Inferior parietal cortex (tissue), 1 donor: ENCODE data around the gene PML.

Source experiments
- DNase-seq: peaks from one replicate; pipeline ENCODE4 v3.0.0-alpha.2; 2016; ENCODE audit errors: extremely low spot score

PML gene

DNA sequence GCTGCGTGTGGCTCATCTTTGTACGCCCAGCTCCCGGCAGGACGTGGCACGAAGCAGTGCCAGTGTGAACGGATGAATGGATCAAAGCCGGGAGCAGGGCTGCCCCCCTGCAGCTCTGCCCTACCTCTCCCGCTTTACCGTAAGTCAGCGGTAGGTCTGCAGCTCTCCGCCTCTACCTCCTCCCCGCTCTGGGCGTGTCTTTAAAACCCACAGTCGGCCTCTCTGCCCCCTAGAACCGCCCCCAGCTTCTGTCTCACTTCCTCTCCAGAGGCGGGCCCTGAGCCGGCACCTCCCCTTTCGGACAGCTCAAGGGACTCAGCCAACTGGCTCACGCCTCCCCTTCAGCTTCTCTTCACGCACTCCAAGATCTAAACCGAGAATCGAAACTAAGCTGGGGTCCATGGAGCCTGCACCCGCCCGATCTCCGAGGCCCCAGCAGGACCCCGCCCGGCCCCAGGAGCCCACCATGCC, at the start of gene PML:
PML (plus strand) TSS at position 304 of the 471 bp plus-strand sequence; CDS start at position 401, 97 bp downstream.
- DNase-seq: peak; percentile 92

GRCh38 chr15:73945130-73945508, 49.4 kb upstream of the PML start:
- no peak for DNase-seq

DNA sequence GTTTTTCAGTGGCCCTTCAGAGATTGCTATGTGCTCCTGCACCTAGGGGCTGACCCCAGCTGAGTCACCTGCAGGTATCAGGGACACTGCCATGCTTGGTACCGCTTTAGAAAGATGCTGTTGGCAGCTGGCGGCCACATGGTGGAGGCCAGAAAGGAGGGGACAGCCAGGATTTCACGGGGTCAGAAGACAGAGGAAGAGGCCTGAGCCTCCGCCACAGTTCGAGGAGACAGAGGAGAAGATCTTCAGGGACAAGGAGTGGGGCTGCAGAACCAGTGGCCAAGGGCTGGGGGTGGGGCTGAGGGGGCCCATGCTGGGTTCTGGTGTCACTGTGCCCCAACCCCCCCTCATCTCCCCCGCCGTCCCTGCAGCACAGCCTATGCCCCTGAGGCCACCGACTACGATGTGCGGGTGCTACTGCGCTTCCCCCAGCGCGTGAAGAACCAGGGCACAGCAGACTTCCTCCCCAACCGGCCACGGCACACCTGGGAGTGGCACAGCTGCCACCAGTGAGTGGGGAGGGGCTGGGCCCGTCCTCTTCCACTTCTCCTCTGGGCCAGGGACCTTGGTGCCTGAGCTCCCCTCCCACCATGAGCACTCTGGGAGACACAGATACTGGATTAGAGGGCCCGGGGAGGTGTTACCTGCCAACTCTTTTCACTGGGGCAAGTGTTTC, 48.3 kb upstream of the PML start:
- DNase-seq: no peak

DNA sequence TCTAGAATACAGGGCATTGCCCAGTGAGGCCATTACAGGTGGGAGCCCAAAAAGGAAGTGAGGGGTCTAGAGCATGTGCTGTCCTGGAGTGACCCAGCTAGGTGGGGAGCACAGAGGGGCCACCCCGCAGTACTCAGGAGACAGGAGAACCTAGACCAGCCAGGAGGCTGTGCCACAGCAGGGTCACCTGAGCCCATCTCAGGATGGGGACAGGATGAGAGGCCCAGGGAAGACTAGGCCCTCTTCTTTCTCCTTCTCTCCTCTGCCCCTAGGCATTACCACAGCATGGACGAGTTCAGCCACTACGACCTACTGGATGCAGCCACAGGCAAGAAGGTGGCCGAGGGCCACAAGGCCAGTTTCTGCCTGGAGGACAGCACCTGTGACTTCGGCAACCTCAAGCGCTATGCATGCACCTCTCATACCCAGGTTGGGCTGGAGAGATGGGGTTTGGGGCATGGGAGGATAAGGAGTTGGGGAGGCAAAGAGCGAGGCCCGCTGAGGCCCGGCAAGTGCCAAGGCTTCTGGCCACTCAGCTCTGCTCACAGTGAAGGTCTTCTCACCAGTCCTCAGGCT, 47.6 kb upstream of the PML start:
- DNase-seq: no peak

- DNase-seq: no peak
Observed at GRCh38 chr15:73947651-73948050, 46.9 kb upstream of the PML start.

GRCh38 chr15:73948396-73948795, 46.1 kb upstream of the PML start:
- DNase-seq: no peak

- no peak for DNase-seq
Observed at GRCh38 chr15:73948982-73949381, 45.5 kb upstream of the PML start.

- no peak for DNase-seq
Observed at GRCh38 chr15:73949496-73949895, 45.0 kb upstream of the PML start.

- no peak for DNase-seq
Observed at GRCh38 chr15:73950479-73950830, 44.1 kb upstream of the PML start.

- DNase-seq: peak; percentile 80
Observed at GRCh38 chr15:73950831-73951561, 43.5 kb upstream of the PML start.

DNA sequence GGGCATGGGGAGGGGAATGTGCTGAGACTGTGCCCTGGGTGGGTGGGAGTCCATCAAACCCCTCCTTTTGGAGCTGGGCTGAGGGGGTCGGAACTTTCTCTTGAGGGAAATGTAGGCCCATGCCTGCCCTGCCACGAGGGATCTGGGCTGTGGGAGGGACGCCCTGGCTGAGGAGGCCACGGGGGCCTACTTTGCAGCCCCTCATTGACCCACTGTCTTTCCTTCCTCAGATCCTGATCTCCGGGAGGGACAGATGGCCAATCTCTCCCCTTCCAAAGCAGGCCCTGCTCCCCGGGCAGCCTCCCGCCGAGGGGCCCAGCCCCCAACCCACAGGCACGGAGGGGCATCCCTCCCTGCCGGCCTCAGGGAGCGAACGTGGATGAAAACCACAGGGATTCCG, 42.9 kb upstream of the PML start:
- DNase-seq: no peak

GRCh38 chr15:73952171-73952912, 42.2 kb upstream of the PML start:
- DNase-seq: no peak

GRCh38 chr15:73952913-73953750, 41.4 kb upstream of the PML start:
- no peak for DNase-seq

- DNase-seq: no peak
Observed at GRCh38 chr15:73954188-73955145, 40.0 kb upstream of the PML start.

GRCh38 chr15:73955326-73955725, 39.2 kb upstream of the PML start:
- no peak for DNase-seq

GRCh38 chr15:73955861-73956742, 38.4 kb upstream of the PML start:
- DNase-seq: no peak

DNA sequence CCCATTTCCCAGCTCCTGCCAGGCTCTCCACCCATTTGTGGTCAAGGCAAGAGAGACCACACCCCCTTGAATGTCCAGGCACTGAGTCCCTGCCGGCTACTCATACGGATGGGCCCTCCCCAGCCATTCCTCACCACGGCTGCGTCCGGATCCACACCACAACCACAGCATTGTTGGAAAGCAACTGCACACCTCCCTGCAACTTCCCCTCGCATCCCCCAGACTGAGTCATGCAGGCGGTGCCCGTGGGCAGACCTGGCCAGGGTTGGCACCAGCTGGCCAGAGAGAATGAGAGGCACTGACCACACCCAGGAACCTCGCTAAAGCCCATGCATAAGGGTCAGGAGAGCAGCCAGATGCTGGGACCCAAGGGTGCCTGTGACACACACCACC, 37.8 kb upstream of the PML start:
- no peak for DNase-seq

- DNase-seq: no peak
Observed at GRCh38 chr15:73957276-73957675, 37.2 kb upstream of the PML start.

DNA sequence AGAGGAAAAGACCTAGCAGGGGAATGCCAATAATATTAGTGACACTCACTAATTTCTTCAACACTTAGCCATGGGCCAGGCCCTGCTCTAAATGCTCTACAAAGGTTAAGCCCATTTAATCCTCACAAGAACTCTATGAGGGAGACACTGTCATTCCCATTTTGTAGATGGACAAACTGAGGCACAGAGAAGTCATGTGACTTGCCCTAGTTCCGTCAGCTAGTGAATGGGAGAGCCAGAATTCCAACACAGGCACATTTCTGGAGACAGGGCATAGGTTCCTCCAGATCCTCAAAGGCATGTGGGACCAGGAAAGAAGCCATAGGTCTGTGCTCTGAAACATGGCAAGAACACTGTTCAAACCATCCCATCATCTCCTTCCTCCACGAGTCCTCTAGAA, 36.7 kb upstream of the PML start:
- DNase-seq: no peak
